Fibroblast of villous mesenchyme (primary cell): ENCODE results near the gene CDH11. TPM values are rescaled to one million over a fixed set of nuclear protein-coding genes. Genes with fewer than 3 reads are reported as not detected.

Experiments used
- DNase-seq: peaks from one replicate; pipeline ENCODE4 v3.0.0-alpha.2; 2010; ENCODE audit warnings: low read depth
- H3K4me3 ChIP-seq: 2 replicates; pipeline ENCODE4 v1.5.1; 2011; ENCODE audit warnings: low read depth, mild to moderate bottlenecking, low read length
- total RNA-seq: library from RNA; depleted of rRNA; stranded (reverse); fragments of >200 nt; gene quantifications from 2 replicates; pipeline ENCODE4 v1.2.3, GENCODE V29; 2012
- TF ChIP-seq, protein P1 (sequence below): IDR thresholded peaks from 2 replicates; pipeline ENCODE4 v1.5.1; 2012; ENCODE audit warnings: low read depth, mild to moderate bottlenecking, low read length; ENCODE audit not compliant: insufficient read depth

The CDH11 gene
- total RNA-seq, 1 donor: 290 TPM

DNA sequence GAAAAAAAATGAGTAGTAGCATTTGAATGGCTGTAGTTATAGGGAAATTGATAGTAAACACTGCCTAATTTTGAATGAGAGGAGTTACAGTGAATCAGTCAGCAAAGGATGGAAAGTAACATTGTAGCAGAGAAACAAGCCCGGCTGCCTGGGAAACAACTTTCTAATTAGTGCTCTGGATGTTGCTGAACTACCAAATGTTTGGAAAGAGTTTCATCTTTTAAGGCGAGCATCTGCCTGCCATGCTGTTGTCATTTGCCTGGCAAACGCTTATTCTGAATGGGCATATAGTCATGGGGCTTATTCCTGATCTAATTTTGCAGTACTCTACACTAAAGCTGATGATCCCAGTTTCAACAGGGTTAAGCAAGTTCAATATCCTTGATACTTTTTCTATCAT is 138.6 kb downstream of the CDH11 start:
- TF ChIP-seq, protein P1, sequence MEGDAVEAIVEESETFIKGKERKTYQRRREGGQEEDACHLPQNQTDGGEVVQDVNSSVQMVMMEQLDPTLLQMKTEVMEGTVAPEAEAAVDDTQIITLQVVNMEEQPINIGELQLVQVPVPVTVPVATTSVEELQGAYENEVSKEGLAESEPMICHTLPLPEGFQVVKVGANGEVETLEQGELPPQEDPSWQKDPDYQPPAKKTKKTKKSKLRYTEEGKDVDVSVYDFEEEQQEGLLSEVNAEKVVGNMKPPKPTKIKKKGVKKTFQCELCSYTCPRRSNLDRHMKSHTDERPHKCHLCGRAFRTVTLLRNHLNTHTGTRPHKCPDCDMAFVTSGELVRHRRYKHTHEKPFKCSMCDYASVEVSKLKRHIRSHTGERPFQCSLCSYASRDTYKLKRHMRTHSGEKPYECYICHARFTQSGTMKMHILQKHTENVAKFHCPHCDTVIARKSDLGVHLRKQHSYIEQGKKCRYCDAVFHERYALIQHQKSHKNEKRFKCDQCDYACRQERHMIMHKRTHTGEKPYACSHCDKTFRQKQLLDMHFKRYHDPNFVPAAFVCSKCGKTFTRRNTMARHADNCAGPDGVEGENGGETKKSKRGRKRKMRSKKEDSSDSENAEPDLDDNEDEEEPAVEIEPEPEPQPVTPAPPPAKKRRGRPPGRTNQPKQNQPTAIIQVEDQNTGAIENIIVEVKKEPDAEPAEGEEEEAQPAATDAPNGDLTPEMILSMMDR: no peak
- no peak overlapping the region for H3K4me3 ChIP-seq
- no peak for DNase-seq

DNA sequence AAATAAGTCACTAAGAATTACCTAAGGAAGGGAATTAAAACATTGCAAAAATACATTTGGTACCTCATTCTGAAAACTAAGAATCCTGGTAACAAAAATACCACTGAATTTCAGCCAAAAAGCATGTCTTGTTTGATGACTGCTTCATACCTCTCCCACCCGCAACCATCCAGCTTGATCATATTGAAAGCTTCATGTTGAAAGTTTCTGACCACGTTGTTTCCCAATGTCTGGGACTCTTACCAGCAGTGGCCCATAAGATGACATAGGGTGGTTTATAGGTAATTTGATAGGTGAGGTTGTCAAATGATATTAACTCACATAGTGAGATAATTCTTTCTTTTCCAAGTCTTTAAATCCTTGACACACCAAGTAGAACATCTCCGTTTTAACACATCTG is 139.3 kb downstream of the CDH11 start:
- TF ChIP-seq, protein P1: no peak
- H3K4me3 ChIP-seq: no peak overlapping the region
- peak; percentile 36 for DNase-seq

DNA sequence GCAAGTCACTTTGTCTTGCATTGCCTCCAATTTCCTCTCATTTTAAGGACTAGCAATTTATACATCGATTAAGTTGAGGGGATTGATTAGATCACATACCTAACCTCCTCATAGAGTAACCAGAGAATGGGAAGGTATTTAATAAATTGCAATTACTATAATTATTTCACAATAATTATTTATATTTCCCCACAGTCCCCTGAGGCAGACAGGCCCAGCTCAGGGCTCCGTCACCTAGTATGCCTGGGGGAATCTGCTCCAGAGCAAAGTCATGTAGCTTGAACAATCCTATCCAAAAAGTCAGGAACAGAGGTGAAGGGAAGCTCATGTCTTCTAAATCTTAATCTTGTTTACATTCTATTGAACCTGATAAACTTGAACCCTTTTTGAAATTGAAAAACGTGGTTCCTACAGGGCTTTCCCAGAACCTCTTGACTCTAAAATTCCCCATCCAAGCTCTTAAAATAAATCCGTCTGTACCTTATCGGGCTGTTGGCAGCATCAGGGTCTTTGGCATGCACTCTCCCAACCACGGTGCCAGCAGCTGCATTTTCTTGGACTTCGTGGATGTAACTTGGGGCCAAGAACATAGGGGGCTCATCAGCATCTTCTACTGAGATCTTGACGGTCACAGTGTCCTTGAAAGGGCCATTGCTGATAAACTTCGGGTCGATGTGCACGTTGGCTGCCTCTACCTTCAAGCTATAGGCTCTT is 140.1 kb downstream of the CDH11 start:
- TF ChIP-seq, protein P1: no peak
- no peak overlapping the region for H3K4me3 ChIP-seq
- no peak for DNase-seq

DNA sequence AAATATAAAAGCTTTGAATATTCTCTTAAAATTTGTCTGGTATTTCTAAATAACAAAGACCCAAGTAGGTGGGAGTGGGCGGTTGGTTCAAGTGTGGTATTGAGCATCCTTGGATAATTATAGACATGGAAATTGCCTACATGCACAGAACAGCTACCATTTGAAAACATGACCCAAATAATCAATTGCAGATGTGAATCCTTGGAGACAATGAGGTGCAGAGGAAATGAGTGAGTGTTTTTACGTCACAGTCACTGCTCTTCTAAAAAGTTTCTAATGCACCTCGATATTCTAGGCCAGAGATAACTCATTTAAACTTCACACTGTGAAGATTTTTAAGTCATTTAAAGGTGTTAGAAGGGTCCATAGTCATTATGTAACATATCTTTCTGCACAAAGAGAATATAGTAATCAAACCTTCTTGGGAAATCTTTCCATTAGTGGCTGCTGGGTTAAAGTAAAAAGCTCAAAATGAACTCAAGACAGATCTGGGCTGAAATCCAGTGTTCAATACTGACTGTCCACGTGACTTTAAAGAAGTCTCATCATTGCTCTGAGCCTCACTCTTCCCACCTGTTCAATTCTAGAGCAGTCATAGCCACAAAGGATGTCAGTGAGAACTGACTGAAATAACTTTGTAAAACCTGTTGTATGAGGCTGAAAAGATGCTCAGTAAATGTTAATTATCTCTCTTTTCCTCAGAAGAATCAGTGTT is 144.5 kb downstream of the CDH11 start:
- no peak overlapping the region for H3K4me3 ChIP-seq
- peak; percentile 25 for DNase-seq
- TF ChIP-seq, protein P1: no peak

DNA sequence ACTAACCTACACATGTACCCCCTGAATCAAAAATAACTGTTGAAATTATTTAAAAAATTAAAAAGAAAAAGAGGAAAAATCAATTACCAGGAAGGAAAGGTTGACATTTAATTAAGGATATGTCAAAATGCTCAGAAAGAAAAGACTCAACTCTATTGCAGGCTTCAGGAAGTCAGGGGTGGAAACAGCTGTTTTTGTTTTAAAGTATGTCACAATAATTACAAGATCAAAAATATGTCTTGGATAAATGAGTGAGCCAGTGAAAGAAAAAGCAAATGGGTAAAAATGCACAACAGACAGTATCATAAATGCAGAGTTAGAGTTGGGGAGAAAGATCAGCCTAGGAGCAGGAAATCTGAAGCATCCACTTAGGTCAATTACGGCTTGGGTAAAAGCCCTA is 146.0 kb downstream of the CDH11 start:
- TF ChIP-seq, protein P1: no peak
- peak; percentile 44 for DNase-seq
- H3K4me3 ChIP-seq: no peak overlapping the region

DNA sequence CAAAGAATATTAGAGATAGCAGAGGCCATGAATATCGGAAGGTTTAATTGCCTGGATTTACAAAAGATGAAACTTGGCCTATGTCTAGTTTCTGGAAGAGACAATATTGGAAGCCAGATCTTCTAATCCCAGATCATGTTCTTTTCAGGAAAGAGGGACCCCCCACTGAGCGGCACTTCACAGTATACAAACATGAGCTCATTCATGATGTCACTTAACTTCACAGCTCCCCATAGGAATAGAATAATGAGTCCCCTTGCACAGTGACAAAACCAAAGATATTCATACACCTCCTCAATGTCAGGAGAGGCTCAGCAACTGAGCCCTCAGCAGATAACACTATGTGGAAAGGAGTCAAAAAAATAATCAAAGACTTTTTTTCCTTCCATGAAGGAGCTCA is 147.5 kb downstream of the CDH11 start:
- TF ChIP-seq, protein P1: no peak
- no peak for DNase-seq
- H3K4me3 ChIP-seq: no peak overlapping the region
